ENCODE measurements around the gene CFAP100. TPM values are rescaled to one million over a fixed set of nuclear protein-coding genes. Genes with fewer than 3 reads are reported as not detected.

CFAP100 gene
- total RNA-seq, 1 donor from 2014 or later = not detected

GRCh38 chr3:126475413-126476114 is 80.9 kb downstream of the CFAP100 start, which contains the start of gene ZXDC:
Gene ZXDC, minus strand, starts transcription at chr3:126475891. Its CDS starts 26 bp downstream, at chr3:126475865.
- peak within 1 kb of the TSS; percentile 95 for H3K4me3 Mint-ChIP-seq
- TF ChIP-seq EZH2phosphoT487 (IDR thresholded peaks at IDR 0.05) = no peak
- TF ChIP-seq, protein P1, sequence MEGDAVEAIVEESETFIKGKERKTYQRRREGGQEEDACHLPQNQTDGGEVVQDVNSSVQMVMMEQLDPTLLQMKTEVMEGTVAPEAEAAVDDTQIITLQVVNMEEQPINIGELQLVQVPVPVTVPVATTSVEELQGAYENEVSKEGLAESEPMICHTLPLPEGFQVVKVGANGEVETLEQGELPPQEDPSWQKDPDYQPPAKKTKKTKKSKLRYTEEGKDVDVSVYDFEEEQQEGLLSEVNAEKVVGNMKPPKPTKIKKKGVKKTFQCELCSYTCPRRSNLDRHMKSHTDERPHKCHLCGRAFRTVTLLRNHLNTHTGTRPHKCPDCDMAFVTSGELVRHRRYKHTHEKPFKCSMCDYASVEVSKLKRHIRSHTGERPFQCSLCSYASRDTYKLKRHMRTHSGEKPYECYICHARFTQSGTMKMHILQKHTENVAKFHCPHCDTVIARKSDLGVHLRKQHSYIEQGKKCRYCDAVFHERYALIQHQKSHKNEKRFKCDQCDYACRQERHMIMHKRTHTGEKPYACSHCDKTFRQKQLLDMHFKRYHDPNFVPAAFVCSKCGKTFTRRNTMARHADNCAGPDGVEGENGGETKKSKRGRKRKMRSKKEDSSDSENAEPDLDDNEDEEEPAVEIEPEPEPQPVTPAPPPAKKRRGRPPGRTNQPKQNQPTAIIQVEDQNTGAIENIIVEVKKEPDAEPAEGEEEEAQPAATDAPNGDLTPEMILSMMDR (IDR thresholded peaks at IDR 0.05) = peak; percentile 56
- peaks cover 7% of the 10 kb centered on the region for H3K36me3 Mint-ChIP-seq
- H3F3A ChIP-seq (ENCODE audit: low read depth) = peaks cover 10% of the 10 kb centered on the region
- H3K4me2 ChIP-seq = peak within 1 kb of the TSS; percentile 95
- H3K9me3 Mint-ChIP-seq = no peaks in the 10 kb centered on the region
- H3K9me3 ChIP-seq (ENCODE audit: low read depth) = no peaks in the 10 kb centered on the region
- peaks cover 4% of the 10 kb centered on the region for H3K27me3 Mint-ChIP-seq (ENCODE audit: insufficient read depth, low read depth)
- H3K27ac Mint-ChIP-seq = no peak within 1 kb of the TSS
- H3K4me1 Mint-ChIP-seq = peaks cover 29% of the 10 kb centered on the region
- peak within 1 kb of the TSS; percentile 52 for H3K9ac ChIP-seq
- peaks cover 5% of the 10 kb centered on the region for H3K27me3 ChIP-seq
- peak within 1 kb of the TSS; percentile 75 for H3K4me3 ChIP-seq
- H3K36me3 ChIP-seq = peaks cover 10% of the 10 kb centered on the region
- peak within 1 kb of the TSS; percentile 83 for H3K27ac ChIP-seq
- peak; percentile 97 for DNase-seq (ENCODE audit: low spot score)
- peak within 1 kb of the TSS; percentile 86 for H2AFZ ChIP-seq (replicated peaks)
- H3K79me2 ChIP-seq (ENCODE audit: low read depth) = peaks cover 45% of the 10 kb centered on the region
- peaks cover 22% of the 10 kb centered on the region for H3K4me1 ChIP-seq
- peaks cover 42% of the 10 kb centered on the region for H4K20me1 ChIP-seq (ENCODE audit: low read depth)

GRCh38 chr3:126476166-126477060 is 81.7 kb downstream of the CFAP100 start:
- no peak overlapping the region for H3K27ac ChIP-seq
- H3K4me2 ChIP-seq = peak overlapping the region; percentile 86
- Mint-ChIP-seq H3K36me3 (peaks cover 2% of the 10 kb centered on the region), H3K27ac (no peak overlapping the region), H3K4me1 (peaks cover 32% of the 10 kb centered on the region), H3K9me3 (no peaks in the 10 kb centered on the region), H3K27me3 (ENCODE audit: insufficient read depth, low read depth) (peaks cover 4% of the 10 kb centered on the region), H3K4me3 (peak overlapping the region; percentile 79)
- H3K9ac ChIP-seq = no peak overlapping the region
- peaks cover 5% of the 10 kb centered on the region for H3K27me3 ChIP-seq
- peaks cover 36% of the 10 kb centered on the region for H4K20me1 ChIP-seq (ENCODE audit: low read depth)
- H3K9me3 ChIP-seq (ENCODE audit: low read depth) = no peaks in the 10 kb centered on the region
- no peak for DNase-seq (ENCODE audit: low spot score)
- peaks cover 1% of the 10 kb centered on the region for H3K36me3 ChIP-seq
- peak overlapping the region; percentile 57 for H3K4me3 ChIP-seq
- peaks cover 22% of the 10 kb centered on the region for H3K4me1 ChIP-seq
- H3F3A ChIP-seq (ENCODE audit: low read depth) = peaks cover 10% of the 10 kb centered on the region
- H3K79me2 ChIP-seq (ENCODE audit: low read depth) = peaks cover 36% of the 10 kb centered on the region
- peak overlapping the region; percentile 86 for H2AFZ ChIP-seq (replicated peaks)
- TF ChIP-seq EZH2phosphoT487 (IDR thresholded peaks at IDR 0.05) (no peak), EZH2 (IDR thresholded peaks at IDR 0.05) (no peak)
- TF ChIP-seq, protein P1 (IDR thresholded peaks at IDR 0.05) = no peak

GRCh38 chr3:126477061-126477380 is 82.3 kb downstream of the CFAP100 start:
- Histone ChIP-seq H3K36me3 (no peaks in the 10 kb centered on the region), H3K4me2 (no peak overlapping the region)

More at GRCh38 chr3:126477061-126477380, 82.3 kb downstream of the CFAP100 start:
- H3K4me3 Mint-ChIP-seq = peak overlapping the region; percentile 70
- DNase-seq (ENCODE audit: low spot score) = peak; percentile 25
- Histone ChIP-seq H3K9me3 (ENCODE audit: low read depth) (no peaks in the 10 kb centered on the region), H3K4me3 (no peak overlapping the region), H3K27me3 (peaks cover 5% of the 10 kb centered on the region), H3K79me2 (ENCODE audit: low read depth) (peaks cover 30% of the 10 kb centered on the region), H3K27ac (no peak overlapping the region), H3K4me1 (peaks cover 22% of the 10 kb centered on the region), H2AFZ (replicated peaks) (no peak overlapping the region), H3K9ac (no peak overlapping the region), H3F3A (ENCODE audit: low read depth) (peaks cover 10% of the 10 kb centered on the region), H4K20me1 (ENCODE audit: low read depth) (peaks cover 31% of the 10 kb centered on the region)
- H3K36me3 Mint-ChIP-seq = peaks cover 2% of the 10 kb centered on the region
- H3K27ac Mint-ChIP-seq = no peak overlapping the region
- TF ChIP-seq EZH2 (IDR thresholded peaks at IDR 0.05) (no peak), EZH2phosphoT487 (IDR thresholded peaks at IDR 0.05) (no peak)
- TF ChIP-seq, protein P1 (IDR thresholded peaks at IDR 0.05) = no peak
- peaks cover 4% of the 10 kb centered on the region for H3K27me3 Mint-ChIP-seq (ENCODE audit: insufficient read depth, low read depth)
- peaks cover 35% of the 10 kb centered on the region for H3K4me1 Mint-ChIP-seq
- no peaks in the 10 kb centered on the region for H3K9me3 Mint-ChIP-seq

Measured in neural progenitor cell (in vitro differentiated cells).